ENCODE measurements around the gene KXD1.

- TF ChIP-seq CTCF (IDR thresholded peaks at IDR 0.05), result no peak
- TF ChIP-seq POLR2A (IDR thresholded peaks at IDR 0.05), result no peak
Observed at GRCh38 chr19:18599485-18599884, 41.8 kb downstream of the KXD1 start.

Data from vagina (tissue), 2 donors.